OCI-M2 (cell line): ENCODE measurements around the gene DPPA5.
"Not testable (repeated sequence)": the region's sequence is repeated elsewhere in the genome, so short reads cannot be mapped to it uniquely, and the experiment has no call there.

Source experiments
- DNase-seq: peaks from one replicate; lab custom pipeline; 2025; ENCODE audit not compliant: unreplicated experiment; lab: John Stamatoyannopoulos, UW

DPPA5 gene

GRCh38 chr6:73364549-73364948 is 10.5 kb upstream of the DPPA5 start:
- DNase-seq: no peak

DNA sequence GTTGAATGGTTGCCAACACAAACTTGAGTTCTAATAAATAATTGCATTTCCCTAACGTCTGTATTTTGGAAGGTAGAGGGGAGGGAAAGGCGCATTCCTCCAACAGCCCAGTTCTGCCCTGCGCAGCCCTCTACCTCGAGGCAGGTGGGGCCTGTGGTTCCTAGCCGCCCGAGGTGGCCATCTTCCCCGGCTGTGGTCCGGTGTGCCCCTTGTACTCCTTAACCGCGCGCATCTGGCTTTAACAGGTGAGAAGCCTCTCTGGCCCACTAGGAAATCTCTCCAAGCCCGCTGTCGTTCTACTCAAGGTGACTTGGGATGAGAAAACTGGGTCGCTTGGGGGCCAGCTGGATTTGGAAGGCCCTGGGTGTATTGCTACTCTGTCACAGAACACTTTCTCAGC is 10.0 kb upstream of the DPPA5 start:
- DNase-seq: no peak

DNA sequence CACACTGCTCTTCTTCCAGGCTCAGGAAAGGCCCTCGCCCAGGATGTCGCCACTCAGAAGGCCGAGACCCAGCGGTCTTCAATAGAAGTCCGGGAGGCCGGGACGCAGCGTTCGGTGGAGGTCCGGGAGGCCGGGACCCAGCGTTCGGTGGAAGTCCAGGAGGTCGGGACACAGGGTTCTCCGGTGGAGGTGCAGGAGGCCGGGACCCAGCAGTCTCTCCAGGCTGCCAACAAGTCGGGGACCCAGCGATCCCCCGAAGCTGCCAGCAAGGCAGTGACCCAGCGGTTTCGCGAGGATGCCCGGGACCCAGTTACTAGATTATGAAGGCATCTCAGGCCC is 9.4 kb upstream of the DPPA5 start:
- no peak for DNase-seq

- DNase-seq: no peak
Measured at GRCh38 chr6:73362869-73363536, 8.9 kb upstream of the DPPA5 start.

GRCh38 chr6:73362358-73362757 is 8.3 kb upstream of the DPPA5 start, which contains the start of gene KHDC3L:
Gene KHDC3L (plus strand): TSS chr6:73362658. CDS start chr6:73362730, 72 bp downstream.
- DNase-seq: no peak

DNA sequence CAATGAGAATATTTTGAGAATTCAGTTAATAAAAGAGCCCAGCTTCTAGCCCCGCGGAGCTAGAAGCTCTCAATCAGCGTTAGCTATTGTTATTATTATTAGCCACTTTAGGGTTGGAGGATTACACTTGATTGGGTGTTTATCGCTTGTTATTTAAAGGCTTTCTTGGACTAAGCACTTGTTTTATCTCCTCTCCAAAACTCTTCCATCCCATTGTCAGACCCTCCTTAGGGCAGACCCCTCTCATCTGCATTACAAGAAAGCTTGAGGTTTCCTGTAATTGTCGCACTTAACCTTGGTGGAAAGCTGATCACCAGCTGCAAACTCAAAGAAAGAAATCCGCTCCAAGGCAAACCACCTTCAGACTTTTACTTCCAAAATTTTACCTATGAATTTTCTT is 4.8 kb downstream of the DPPA5 start:
- no peak for DNase-seq

DNA sequence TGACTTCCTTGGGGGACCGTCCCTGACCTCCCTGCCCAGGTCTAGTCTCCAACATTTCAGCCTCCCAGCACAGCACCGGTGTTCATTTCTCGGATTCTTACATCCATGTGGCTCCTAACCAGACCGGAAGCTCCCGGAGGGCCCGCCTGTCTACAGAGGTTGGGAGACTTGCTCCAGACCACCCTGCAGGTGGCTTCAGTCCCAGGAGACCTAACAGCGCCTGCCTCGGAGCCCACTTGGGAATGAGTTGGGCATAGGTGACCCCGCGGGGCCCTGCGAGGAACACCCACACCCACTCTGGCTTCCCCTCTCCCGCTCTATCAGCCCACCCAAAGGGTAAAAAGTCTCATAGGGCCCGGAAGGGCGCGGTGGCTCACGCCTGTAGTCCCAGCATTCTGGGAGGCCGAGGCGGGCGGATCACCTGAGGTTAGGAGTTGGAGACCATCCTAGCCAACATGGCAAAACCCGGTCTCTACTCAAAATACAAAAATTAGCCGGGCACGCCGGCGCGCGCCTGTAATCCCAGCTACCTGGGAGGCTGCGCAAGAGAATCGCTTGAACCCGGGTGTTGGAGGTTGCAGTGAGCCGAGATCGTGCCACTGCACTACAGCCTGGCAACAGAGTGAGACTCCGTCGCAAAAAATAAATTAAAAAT is 5.4 kb downstream of the DPPA5 start:
- no peak for DNase-seq

- no peak for DNase-seq
Measured at GRCh38 chr6:73343164-73343563, 10.9 kb downstream of the DPPA5 start.

DNA sequence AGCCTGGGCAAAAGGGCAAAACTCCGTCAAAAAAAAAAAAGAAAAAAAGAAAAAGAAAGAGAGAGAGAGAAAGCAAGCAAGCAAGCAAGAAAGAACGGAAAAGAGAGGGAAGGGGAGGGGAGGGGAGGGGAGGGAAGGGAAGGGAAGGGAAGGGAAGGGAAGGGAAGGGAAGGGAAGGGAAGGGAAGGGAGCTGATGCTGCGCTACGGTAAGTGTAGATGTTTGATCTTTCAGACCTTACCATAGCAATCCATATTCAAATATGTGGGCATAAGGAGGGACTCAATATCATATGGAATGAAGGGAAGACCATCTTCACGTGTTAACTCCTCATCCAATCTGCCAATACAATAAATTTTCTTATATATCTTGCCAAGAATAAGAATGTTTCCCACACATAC is 11.9 kb downstream of the DPPA5 start:
- no peak for DNase-seq

GRCh38 chr6:73341335-73341734 is 12.7 kb downstream of the DPPA5 start:
- no peak for DNase-seq

DNA sequence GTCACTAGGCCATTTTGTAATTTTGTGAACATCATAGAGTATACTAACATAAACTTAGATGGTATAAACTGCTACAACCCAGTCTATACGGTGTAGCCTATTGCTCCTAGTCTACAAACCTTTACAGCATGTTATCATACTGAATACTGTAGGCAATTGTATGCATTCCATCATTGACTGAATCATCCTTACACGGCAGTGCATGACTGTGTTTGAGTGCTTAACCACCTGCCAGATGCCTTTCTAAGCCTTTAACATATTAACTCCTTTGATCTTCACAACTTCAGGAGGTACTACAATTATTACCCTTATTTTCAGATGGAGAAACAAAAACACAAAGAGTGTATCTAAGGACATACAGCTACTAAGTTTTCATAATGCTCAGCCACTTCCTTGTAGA is 14.0 kb downstream of the DPPA5 start:
- DNase-seq: no peak

DNA sequence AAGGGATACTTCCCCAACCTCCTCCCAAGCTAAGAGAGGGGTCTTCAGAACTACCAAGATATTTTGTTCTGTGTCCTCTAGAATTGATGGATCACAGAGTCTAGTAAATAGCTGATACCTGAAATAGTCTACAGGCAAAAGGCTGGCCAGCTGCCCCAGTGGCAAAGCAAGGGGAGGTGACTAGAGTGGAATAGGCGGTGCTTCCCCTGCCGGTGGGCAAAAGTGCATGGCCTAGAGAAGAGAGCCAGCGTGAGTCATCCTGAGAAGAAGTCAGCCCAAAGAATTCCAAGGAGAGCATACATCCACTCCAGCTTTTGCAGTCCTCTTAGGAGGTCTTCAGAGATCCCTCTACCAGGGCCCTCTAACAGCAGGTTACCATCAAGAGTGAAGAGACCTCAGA is 14.7 kb downstream of the DPPA5 start:
- no peak for DNase-seq

DNA sequence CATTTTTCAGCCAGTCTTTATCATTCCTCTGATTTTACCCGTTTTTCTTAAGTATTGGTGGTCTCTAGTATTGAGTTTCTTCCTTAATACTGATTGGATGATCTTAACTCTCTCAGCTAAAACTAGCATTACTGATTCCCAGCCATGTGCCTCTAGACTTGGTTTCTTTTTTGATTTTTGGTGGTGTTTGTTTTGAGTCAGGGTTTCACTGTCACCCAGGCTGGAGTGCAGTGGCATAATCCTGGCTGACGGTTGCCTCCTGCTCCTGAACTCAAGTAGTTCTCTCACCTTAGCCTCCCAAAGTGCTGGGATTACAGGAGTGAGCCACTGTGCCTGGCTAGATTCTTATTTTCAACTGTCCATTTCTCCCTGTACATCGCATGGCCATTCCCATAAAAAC is 24.9 kb downstream of the DPPA5 start:
- DNase-seq: no peak

- no peak for DNase-seq
Measured at GRCh38 chr6:73328790-73329189, 25.3 kb downstream of the DPPA5 start.

DNA sequence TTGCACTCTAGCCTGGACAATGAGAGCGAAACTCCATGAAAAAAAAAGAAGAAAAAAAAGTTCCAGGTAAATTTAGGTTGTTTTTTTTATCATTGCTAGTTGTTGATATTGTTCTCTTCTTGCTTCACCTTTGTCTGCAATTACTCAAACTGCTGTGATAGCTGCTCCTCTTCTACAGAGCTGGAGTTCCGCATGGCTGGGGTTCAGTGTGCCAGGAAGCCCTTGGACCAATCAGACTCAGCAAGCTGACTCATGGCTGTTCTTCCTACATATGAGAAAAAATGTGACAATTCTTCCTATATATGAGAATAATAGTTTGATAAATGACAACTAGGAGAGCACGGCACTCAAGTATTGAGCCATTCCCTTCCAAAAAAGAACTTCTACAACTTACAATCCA is 28.4 kb downstream of the DPPA5 start:
- no peak for DNase-seq

GRCh38 chr6:73323323-73323722 is 30.8 kb downstream of the DPPA5 start:
- DNase-seq: no peak

- DNase-seq: no peak
Measured at GRCh38 chr6:73314577-73315492, 39.2 kb downstream of the DPPA5 start.

DNA sequence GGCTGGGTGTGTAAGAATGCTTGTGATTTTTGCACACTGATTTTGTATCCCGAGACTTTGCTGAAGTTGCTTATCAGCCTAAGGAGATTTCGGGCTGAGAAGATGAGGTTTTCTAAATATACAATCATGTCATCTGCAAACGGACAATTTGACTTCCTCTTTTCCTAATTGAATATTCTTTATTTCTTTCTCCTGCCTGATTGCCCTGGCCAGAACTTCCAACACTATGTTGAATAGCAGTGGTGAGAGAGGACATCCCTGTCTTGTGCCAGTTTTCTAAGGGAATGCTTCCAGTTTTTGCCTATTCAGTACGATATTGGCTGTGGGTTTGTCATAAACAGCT is 43.6 kb downstream of the DPPA5 start:
- not testable (repeated sequence) for DNase-seq

DNA sequence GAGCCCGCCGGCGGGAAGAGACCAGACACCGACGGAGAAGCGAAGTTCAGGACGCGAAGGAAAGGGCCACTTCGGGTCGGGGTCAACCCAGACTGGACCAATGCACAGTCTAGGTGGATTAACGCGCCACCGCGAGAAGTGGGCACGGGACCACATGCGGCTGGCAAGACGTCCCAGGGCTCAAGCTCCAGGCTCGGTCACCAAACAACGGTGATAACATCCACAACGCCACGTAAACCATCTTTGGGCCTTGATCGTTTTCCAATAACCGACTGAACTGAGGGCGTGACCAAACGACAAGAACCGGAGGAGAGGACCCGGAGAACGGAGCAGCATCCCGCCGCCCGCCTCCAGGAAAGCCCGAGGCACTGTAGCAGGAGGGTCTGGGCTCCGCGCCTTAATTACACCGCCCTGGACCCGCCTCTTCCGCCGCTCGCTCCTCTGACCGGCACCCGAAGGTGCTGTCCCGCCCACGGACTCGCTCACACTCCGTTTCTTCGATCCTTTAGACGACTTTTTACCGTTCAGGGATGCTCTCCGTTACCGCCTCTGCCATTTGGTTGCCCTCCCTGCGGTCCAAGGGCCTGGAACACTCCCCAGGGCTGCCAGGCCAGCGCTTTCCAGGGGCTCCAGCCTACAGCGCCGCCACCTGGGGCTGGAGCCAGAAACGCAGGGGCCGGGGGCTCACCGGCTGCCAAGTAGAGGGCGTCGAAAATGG is 44.1 kb downstream of the DPPA5 start:
- no peak for DNase-seq

- no peak for DNase-seq
Measured at GRCh38 chr6:73309535-73309784, 44.6 kb downstream of the DPPA5 start.

- no peak for DNase-seq
Measured at GRCh38 chr6:73308712-73309534, 45.2 kb downstream of the DPPA5 start.
